Measurements from ENCODE around the gene SCML2.

DNA sequence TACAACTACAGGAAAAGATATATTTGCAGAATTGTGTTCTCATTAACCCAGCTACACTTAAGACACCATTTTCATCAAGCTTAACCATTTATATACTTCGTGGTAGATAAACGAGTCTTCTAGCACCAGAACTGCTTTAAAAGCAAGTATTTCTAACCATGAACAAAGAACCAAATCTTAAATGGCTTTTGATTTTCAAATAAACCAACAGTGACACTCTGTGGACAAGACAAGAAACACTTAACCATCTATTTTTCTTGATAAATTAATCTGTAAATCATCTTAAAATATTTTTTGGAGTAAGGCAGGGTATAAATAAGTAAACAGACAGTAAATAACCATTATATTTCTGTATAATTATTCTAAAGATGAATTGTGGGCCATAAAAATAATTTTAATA, 144.0 kb downstream of the SCML2 start:
- TF ChIP-seq, protein P1, sequence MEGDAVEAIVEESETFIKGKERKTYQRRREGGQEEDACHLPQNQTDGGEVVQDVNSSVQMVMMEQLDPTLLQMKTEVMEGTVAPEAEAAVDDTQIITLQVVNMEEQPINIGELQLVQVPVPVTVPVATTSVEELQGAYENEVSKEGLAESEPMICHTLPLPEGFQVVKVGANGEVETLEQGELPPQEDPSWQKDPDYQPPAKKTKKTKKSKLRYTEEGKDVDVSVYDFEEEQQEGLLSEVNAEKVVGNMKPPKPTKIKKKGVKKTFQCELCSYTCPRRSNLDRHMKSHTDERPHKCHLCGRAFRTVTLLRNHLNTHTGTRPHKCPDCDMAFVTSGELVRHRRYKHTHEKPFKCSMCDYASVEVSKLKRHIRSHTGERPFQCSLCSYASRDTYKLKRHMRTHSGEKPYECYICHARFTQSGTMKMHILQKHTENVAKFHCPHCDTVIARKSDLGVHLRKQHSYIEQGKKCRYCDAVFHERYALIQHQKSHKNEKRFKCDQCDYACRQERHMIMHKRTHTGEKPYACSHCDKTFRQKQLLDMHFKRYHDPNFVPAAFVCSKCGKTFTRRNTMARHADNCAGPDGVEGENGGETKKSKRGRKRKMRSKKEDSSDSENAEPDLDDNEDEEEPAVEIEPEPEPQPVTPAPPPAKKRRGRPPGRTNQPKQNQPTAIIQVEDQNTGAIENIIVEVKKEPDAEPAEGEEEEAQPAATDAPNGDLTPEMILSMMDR (IDR thresholded peaks at IDR 0.05 in 4 of 5, conservative IDR thresholded peaks at IDR 0.05 in 1 of 5): peak in 2 of 5 experiments; percentile 7 to 35
- no peak for TF ChIP-seq POLR2A (IDR thresholded peaks at IDR 0.05)

All from gastrocnemius medialis (tissue), 4 donors.